Measurements from ENCODE around the gene GULP1. TPM values are rescaled to one million over a fixed set of nuclear protein-coding genes. Genes with fewer than 3 reads are reported as not detected.
"Not testable (repeated sequence)": the region's sequence is repeated elsewhere in the genome, so short reads cannot be mapped to it uniquely, and the experiment has no call there.

GULP1 gene
- total RNA-seq, 1 donor from 2014 or later = 5.1 TPM

GRCh38 chr2:188291142-188291616 is 495 bp upstream of the GULP1 start:
- no peak for DNase-seq (ENCODE audit: low spot score)
- intact Hi-C loops (cut with DNase I) = loop anchor here (5.0 to 10.0 kb wide), 3 partner anchors 91 to 714 kb away; no protein-coding TSS in a partner anchor

GRCh38 chr2:188292348-188293239 is 920 bp downstream of the GULP1 start:
- intact Hi-C loops (cut with DNase I) = loop anchor here (5.0 to 10.0 kb wide), 3 partner anchors 90 to 715 kb away; no protein-coding TSS in a partner anchor
- peak; percentile 82 for DNase-seq (ENCODE audit: low spot score)

- peak; percentile 79 for DNase-seq (ENCODE audit: low spot score)
- intact Hi-C loops (cut with DNase I) = loop anchor here (5.0 to 10.0 kb wide), 3 partner anchors 89 to 716 kb away; no protein-coding TSS in a partner anchor
These were observed 2.1 kb downstream of the GULP1 start for GRCh38 chr2:188293601-188294351.

- intact Hi-C loops (cut with DNase I) = loop anchor here (5.0 to 10.0 kb wide), 3 partner anchors 88 to 717 kb away; no protein-coding TSS in a partner anchor
- DNase-seq (ENCODE audit: low spot score) = no peak
These were observed 2.8 kb downstream of the GULP1 start for GRCh38 chr2:188294352-188294926.

GRCh38 chr2:188295067-188295685 is 3.5 kb downstream of the GULP1 start:
- intact Hi-C loops (cut with DNase I) = loop anchor here (10.0 kb wide), 1 partner anchor 220 kb away; no protein-coding TSS in a partner anchor
- DNase-seq (ENCODE audit: low spot score) = no peak

- intact Hi-C loops (cut with DNase I) = loop anchor here (10.0 kb wide), 1 partner anchor 217 kb away; no protein-coding TSS in a partner anchor
- no peak for DNase-seq (ENCODE audit: low spot score)
These were observed 6.3 kb downstream of the GULP1 start for GRCh38 chr2:188297978-188298377.

GRCh38 chr2:188298937-188299371 is 7.3 kb downstream of the GULP1 start:
- intact Hi-C loops (cut with DNase I) = loop anchor here (10.0 kb wide), 1 partner anchor 216 kb away; no protein-coding TSS in a partner anchor
- DNase-seq (ENCODE audit: low spot score) = not testable (repeated sequence)

- no peak for DNase-seq (ENCODE audit: low spot score)
- intact Hi-C loops (cut with DNase I) = no loop called here
These were observed 11.8 kb downstream of the GULP1 start for GRCh38 chr2:188303363-188304031.

GRCh38 chr2:188305271-188305670 is 13.6 kb downstream of the GULP1 start:
- DNase-seq (ENCODE audit: low spot score) = no peak
- intact Hi-C loops (cut with DNase I) = no loop called here

GRCh38 chr2:188306271-188306670 is 14.6 kb downstream of the GULP1 start:
- intact Hi-C loops (cut with DNase I) = no loop called here
- DNase-seq (ENCODE audit: low spot score) = no peak

GRCh38 chr2:188307850-188308283 is 16.2 kb downstream of the GULP1 start:
- DNase-seq (ENCODE audit: low spot score) = no peak
- intact Hi-C loops (cut with DNase I) = no loop called here

GRCh38 chr2:188308483-188308882 is 16.8 kb downstream of the GULP1 start:
- DNase-seq (ENCODE audit: low spot score) = no peak
- intact Hi-C loops (cut with DNase I) = no loop called here

- intact Hi-C loops (cut with DNase I) = no loop called here
- no peak for DNase-seq (ENCODE audit: low spot score)
These were observed 17.7 kb downstream of the GULP1 start for GRCh38 chr2:188309364-188309763.

- intact Hi-C loops (cut with DNase I) = no loop called here
- DNase-seq (ENCODE audit: low spot score) = no peak
These were observed 22.8 kb downstream of the GULP1 start for GRCh38 chr2:188314314-188315054.

GRCh38 chr2:188315750-188316149 is 24.1 kb downstream of the GULP1 start:
- intact Hi-C loops (cut with DNase I) = no loop called here

GRCh38 chr2:188316342-188316741 is 24.7 kb downstream of the GULP1 start:
- intact Hi-C loops (cut with DNase I) = no loop called here
- DNase-seq (ENCODE audit: low spot score) = no peak

More at GRCh38 chr2:188315750-188316149, 24.1 kb downstream of the GULP1 start:
- no peak for DNase-seq (ENCODE audit: low spot score)

- intact Hi-C loops (cut with DNase I) = no loop called here
- DNase-seq (ENCODE audit: low spot score) = no peak
These were observed 25.2 kb downstream of the GULP1 start for GRCh38 chr2:188316791-188317423.
